Activated T-helper 9 cell treated with anti-CD3 and anti-CD28 coated beads, Interleukin-2, amount 50 U/mL, for 16 hours (primary cell): ENCODE data around the gene DEXI.
"Not testable (repeated sequence)": the region's sequence is repeated elsewhere in the genome, so short reads cannot be mapped to it uniquely, and the experiment has no call there.

ENCODE experiments used
- DNase-seq: peaks from one replicate; pipeline ENCODE4 v3.0.0-alpha.2; 2020; ENCODE audit warnings: low read depth

Gene DEXI

GRCh38 chr16:10968498-10968897, 26.2 kb upstream of the DEXI start:
- DNase-seq: no peak

- no peak for DNase-seq
These were observed 25.7 kb upstream of the DEXI start for GRCh38 chr16:10967986-10968385.

- not testable (repeated sequence) for DNase-seq
These were observed 24.3 kb upstream of the DEXI start for GRCh38 chr16:10966559-10966958.

- DNase-seq: no peak
These were observed 23.9 kb upstream of the DEXI start for GRCh38 chr16:10966129-10966528.

GRCh38 chr16:10965440-10966061, 23.3 kb upstream of the DEXI start:
- no peak for DNase-seq

GRCh38 chr16:10964891-10965326, 22.6 kb upstream of the DEXI start:
- peak; percentile 46 for DNase-seq

GRCh38 chr16:10964039-10964890, 22.0 kb upstream of the DEXI start:
- DNase-seq: peak; percentile 75

- DNase-seq: no peak
These were observed 19.0 kb upstream of the DEXI start for GRCh38 chr16:10961231-10961630.

- no peak for DNase-seq
These were observed 16.9 kb upstream of the DEXI start for GRCh38 chr16:10959161-10959560.

- no peak for DNase-seq
These were observed 15.7 kb upstream of the DEXI start for GRCh38 chr16:10957771-10958482.

- DNase-seq: no peak
These were observed 12.6 kb upstream of the DEXI start for GRCh38 chr16:10954903-10955302.

GRCh38 chr16:10951026-10951425, 8.8 kb upstream of the DEXI start:
- no peak for DNase-seq

- no peak for DNase-seq
These were observed 8.1 kb upstream of the DEXI start for GRCh38 chr16:10950393-10950792.

- no peak for DNase-seq
These were observed 7.2 kb upstream of the DEXI start for GRCh38 chr16:10949424-10949970.

- no peak for DNase-seq
These were observed 5.0 kb upstream of the DEXI start for GRCh38 chr16:10947211-10947787.

- no peak for DNase-seq
These were observed 4.0 kb upstream of the DEXI start for GRCh38 chr16:10946308-10946707.

- DNase-seq: no peak
These were observed 3.0 kb upstream of the DEXI start for GRCh38 chr16:10945065-10945787.

- peak; percentile 93 for DNase-seq
These were observed 2.2 kb upstream of the DEXI start, which contains the start of gene CLEC16A for GRCh38 chr16:10944249-10945064. TSS of gene CLEC16A (plus strand) at chr16:10944564. CDS start at chr16:10944718, 154 bp downstream.

- no peak for DNase-seq
These were observed 741 bp upstream of the DEXI start for GRCh38 chr16:10943064-10943353.

- DNase-seq: not testable (repeated sequence)
These were observed 325 bp downstream of the DEXI start for GRCh38 chr16:10941935-10942351.
